HG02610 (cell line): Measurements from ENCODE around the gene MIF.

ENCODE experiments used
- ATAC-seq: cut with Tn5 transposase; IDR thresholded peaks from one replicate; pipeline ENCODE4 v1.9.1; 2021; ENCODE audit warnings: mild to moderate bottlenecking, moderate library complexity; ENCODE audit not compliant: unreplicated experiment

MIF gene

GRCh38 chr22:23875801-23876200 lies 18.4 kb upstream of the MIF start:
- no peak for ATAC-seq

DNA sequence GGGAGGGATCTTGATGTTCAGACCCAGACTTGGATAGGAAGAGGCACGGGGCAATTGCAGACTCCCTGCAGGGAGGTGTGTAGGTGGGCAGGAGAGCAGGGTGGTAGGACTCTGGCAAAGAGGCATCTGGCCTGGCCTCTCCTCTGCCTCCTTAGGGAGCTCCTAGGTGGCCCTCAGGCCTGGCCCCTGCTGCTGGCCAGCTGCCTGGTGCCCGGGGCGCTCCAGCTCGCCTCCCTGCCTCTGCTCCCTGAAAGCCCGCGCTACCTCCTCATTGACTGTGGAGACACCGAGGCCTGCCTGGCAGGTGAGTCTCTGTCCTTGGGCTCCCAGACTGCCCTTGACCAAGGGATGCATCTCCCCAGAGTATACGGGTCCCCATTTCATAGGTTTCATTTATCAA lies 16.6 kb upstream of the MIF start:
- ATAC-seq: no peak

DNA sequence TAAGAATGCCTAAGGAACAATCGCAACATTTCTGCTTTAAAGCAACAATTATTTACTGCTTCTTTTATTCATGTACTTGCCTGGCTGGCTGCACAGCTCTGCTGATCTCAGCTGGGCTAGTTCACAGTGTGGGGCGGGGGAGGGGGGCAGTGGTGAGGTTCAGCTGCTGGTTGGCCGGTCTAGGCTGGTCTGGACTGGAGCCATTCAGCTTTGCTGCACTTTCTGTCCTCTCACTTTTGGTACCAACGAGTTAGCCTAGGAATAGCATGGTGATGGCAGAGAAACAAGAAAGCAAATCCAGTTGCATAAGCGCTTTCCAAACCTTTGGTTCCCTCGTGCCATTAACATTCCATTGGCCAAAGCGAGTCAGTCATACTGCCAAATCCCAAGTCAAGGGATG lies 16.0 kb upstream of the MIF start:
- ATAC-seq: no peak

DNA sequence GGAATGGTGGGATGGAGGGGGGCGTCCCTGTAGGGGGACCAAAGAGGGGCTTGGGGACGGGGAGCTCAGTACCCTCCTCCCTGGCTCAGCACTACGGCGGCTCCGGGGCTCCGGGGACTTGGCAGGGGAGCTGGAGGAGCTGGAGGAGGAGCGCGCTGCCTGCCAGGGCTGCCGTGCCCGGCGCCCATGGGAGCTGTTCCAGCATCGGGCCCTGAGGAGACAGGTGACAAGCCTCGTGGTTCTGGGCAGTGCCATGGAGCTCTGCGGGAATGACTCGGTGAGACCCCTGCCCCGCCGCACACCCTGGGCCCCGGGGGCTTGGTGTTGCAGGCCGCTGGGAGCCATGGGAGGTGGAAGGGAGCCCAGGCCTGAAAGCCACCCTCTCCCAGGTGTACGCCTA lies 11.8 kb upstream of the MIF start:
- ATAC-seq: no peak

DNA sequence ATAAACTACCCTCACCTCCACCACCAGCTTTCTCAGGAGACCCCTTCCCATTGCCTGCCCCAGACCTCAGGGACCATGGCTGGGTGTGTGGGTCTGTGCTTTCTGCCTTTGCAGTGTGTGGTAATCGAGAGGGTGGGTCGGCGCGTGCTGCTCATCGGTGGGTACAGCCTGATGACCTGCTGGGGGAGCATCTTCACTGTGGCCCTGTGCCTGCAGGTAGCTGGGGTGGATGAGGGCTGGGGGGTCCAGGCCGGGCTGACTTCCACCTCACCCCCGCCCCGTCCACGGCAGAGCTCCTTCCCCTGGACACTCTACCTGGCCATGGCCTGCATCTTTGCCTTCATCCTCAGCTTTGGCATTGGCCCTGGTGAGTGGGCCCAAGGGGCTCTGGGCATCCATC lies 10.5 kb upstream of the MIF start:
- no peak for ATAC-seq

DNA sequence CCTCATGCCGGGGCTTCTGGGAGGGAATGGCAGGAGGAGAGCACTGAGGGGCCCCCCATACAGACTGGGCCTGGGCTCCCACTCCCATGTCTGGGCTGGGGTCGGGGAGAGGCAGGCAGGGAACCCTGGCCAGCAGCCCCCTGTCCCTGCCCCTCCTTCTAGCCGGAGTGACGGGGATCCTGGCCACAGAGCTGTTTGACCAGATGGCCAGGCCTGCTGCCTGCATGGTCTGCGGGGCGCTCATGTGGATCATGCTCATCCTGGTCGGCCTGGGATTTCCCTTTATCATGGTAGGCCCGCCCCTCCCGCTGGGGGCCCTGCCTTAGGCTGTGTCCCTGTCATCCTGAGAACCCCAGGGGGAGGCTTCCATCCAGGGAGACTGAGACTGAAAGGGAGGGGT lies 10.0 kb upstream of the MIF start:
- no peak for ATAC-seq

DNA sequence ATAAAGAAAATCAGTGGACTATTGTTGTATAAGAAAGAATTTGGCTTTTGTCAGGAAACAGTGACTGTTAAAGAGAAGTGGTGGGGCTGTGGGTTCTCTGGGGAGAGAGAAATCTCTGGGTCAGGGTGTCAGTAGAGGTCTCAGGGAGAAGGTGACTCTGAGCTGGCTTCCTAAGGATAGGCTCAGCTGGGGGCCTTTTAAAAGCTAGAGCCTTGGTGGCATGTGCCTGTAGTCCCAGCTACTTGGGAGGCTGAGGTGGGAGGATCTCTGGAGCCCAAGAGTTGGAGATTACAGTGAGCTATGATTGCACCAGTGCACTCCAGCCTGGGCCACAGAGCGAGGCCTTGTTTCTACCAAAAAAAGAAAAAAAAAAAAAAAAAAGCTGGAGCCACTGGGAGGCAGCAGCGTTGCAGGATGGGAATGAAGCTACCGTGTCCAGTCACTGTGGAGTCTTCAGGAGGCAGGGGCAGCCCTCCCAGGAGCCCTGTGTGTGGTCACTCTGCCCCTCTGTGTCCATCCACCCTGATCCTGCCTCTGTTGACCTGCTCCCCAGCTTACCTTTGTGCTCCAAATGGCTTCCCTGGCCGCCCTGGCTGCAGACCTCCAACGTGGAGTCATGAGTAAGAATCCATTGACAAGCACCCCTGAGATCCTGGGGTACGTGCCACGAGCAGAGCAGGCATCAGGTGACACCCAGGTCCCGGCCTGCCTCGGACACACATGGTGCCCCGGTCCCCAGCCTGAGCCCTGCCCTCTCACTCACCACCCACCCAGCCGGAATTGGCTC lies 5.4 kb upstream of the MIF start:
- no peak for ATAC-seq

- no peak for ATAC-seq
Observed at GRCh38 chr22:23889620-23890019, 4.6 kb upstream of the MIF start.

- ATAC-seq: no peak
Observed at GRCh38 chr22:23891726-23892125, 2.5 kb upstream of the MIF start.

GRCh38 chr22:23892130-23892529 lies 2.1 kb upstream of the MIF start:
- ATAC-seq: no peak

DNA sequence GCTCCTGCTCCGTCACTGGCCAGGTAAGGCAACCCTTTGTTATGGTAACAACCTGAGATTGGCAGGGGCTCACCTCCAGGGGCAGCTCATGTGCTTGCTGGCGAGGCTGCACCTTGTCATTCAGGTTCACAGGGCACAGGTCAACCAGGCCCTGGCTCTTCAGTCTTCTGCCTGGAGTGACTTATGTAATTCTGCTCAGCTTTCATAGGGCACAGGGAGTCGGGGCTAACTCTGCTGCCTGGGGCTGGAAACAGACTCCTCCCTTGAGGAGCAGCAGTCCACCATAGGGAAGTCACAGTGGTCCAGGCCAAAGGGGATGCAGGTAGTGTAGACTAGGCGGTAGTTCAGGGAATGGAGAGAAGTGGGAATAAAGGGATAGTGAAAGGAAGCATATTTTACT lies 1.5 kb upstream of the MIF start:
- no peak for ATAC-seq

- ATAC-seq: no peak
Observed at GRCh38 chr22:23893121-23893944, 850 bp upstream of the MIF start.

- ATAC-seq: peak; percentile 12
Observed at GRCh38 chr22:23894710-23895598, 771 bp downstream of the MIF start.

GRCh38 chr22:23895599-23896144 lies 1.5 kb downstream of the MIF start:
- ATAC-seq: no peak

- no peak for ATAC-seq
Observed at GRCh38 chr22:23896166-23896522, 2.0 kb downstream of the MIF start.

DNA sequence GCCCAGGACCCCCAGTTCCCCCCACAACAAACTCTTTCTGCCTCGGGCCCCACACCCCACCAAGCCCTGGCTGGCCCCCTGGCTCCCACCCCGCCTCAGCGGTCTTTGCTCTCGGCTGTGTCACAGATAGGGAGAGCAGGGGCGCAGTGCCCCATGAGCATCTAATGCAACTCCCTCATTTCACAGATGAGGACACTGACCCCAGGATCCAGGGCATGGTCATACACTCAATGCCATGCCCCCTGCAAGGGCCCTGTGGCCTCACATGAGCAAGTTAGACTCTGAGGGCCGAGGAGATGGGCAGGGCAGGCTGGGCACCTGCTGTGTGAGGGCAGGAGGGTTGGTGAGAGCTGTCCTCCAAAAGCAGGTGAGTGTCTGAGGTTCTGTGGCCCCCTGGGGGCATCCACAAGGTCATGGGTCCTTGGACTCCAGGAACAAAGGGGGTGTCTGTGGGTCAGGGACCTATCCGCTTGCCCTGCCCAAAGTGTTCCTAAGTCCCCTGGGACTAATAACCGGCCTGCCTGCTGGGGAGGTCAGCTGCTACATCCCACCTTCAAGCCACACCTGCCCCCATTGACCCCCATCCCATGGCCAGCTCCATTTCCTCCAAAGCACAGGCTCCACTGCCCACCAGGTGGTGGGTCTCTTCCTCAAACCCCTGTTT lies 2.5 kb downstream of the MIF start:
- ATAC-seq: no peak

DNA sequence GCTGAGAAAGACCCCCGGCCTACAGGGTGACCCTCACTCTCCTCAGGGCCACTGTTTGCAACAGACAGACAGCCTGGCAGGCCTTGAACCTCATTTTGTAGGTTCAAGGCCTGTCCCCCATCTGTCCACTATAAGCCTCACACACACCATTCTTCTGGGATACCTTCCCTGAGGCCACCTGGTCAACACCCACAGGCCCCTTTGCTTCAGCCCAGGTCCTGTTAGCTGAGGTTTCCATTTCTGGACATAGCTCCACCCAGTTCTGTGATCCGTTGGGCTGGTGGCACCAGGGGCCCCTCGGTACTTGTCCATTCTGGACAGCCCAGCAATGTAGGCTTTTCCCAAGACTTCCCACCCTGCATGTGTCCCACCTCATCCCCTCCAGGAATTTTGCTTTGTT lies 3.1 kb downstream of the MIF start:
- no peak for ATAC-seq

GRCh38 chr22:23898006-23898974 lies 4.1 kb downstream of the MIF start:
- ATAC-seq: no peak

- ATAC-seq: no peak
Observed at GRCh38 chr22:23899042-23899745, 5.0 kb downstream of the MIF start.
